ENCODE measurements around the gene APBB3. TPM values are rescaled to one million over a fixed set of nuclear protein-coding genes. Genes with fewer than 3 reads are reported as not detected.
"Not testable (repeated sequence)": the region's sequence is repeated elsewhere in the genome, so short reads cannot be mapped to it uniquely, and the experiment has no call there.

APBB3 gene
- polyA plus RNA-seq, 3 donors, result 4.9 to 211 (median 7.4) TPM

DNA sequence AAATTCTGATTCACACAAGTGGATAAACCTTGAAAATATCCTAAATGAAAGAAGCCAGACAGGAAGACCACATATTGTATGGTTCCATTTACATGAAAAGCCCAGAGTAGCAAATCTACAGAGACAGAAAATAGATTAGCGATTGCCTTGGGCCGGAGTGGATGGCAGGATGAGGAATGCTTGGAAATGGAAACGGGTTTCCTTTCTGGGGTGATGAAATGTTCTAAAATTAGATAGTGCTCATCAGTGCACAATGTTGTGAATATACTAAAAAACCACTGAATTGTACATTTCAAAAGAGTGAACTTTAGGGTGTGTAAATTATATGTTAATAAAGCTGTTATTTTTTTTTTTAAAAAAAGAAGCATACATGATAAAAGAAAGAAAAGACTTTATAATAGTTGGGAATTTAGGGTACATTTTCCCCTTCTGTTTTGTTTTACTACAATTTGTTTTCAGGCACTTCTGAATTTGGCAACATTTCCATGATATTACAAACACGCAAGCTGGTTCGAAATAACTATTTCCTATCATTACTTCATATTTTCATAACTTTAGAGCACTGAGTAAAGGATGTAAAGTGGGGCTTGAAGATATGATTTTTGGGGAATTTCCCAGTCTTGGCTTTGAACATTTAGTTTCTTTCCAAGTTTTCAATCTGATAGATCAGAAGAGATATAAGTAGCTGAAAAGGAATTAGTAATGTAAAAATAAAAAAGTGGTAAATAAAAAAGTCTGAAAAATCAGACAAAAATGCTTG is 24.1 kb upstream of the APBB3 start:
- peak overlapping the region in 1 of 2 donors; percentile 91 for H3K27ac ChIP-seq (ENCODE audit: low read depth in 1 of 2, low read length in 2 of 2)
- no peaks in the 10 kb centered on the region for H3K27me3 ChIP-seq (ENCODE audit: control insufficient read depth in 2 of 2, insufficient read depth in 2 of 2, low read length in 2 of 2)
- peak overlapping the region in 2 of 3 experiments; percentile 4 to 81 for H3K4me3 ChIP-seq (replicated peaks in 1 of 3; ENCODE audit: low read depth in 2 of 3, low read length in 3 of 3)
- peaks cover 0 to 15% of the 10 kb centered on the region in 2 donors for H3K36me3 ChIP-seq (replicated peaks in 1 of 2; ENCODE audit: control insufficient read depth in 1 of 2, insufficient read depth in 2 of 2, low read length in 2 of 2)
- Mint-ChIP-seq H3K4me3 (peak overlapping the region in 1 of 2 donors; percentile 73), H3K4me1 (peaks cover 61% of the 10 kb centered on the region), H3K27ac (peak overlapping the region; percentile 89 to 96 (median 93)), H3K27me3 (ENCODE audit: low read depth in 3 of 3) (peaks cover 0 to 2% (median under 1%) of the 10 kb centered on the region in 3 donors), H3K36me3 (peaks cover 19 to 47% of the 10 kb centered on the region in 2 donors), H3K9me3 (peaks cover 0 to 8% (median 0%) of the 10 kb centered on the region in 7 donors)
- H3K79me2 ChIP-seq (ENCODE audit: insufficient read depth, low read length), result peaks cover 45% of the 10 kb centered on the region
- no peaks in the 10 kb centered on the region for H3K9me3 ChIP-seq (replicated peaks in 1 of 2; ENCODE audit: control insufficient read depth in 1 of 2, insufficient read depth in 1 of 2, low read length in 2 of 2)
- H3K4me1 ChIP-seq (ENCODE audit: control insufficient read depth in 1 of 2, insufficient read depth in 2 of 2, low read length in 2 of 2), result peaks cover 57 to 62% of the 10 kb centered on the region in 2 donors
- intact Hi-C loops (cut with micrococcal nuclease), result no loop called here
- H3K4me2 ChIP-seq (replicated peaks; ENCODE audit: extremely low read depth, low read length, poor library complexity, severe bottlenecking), result peak overlapping the region; percentile 83
- TF ChIP-seq, protein P1, sequence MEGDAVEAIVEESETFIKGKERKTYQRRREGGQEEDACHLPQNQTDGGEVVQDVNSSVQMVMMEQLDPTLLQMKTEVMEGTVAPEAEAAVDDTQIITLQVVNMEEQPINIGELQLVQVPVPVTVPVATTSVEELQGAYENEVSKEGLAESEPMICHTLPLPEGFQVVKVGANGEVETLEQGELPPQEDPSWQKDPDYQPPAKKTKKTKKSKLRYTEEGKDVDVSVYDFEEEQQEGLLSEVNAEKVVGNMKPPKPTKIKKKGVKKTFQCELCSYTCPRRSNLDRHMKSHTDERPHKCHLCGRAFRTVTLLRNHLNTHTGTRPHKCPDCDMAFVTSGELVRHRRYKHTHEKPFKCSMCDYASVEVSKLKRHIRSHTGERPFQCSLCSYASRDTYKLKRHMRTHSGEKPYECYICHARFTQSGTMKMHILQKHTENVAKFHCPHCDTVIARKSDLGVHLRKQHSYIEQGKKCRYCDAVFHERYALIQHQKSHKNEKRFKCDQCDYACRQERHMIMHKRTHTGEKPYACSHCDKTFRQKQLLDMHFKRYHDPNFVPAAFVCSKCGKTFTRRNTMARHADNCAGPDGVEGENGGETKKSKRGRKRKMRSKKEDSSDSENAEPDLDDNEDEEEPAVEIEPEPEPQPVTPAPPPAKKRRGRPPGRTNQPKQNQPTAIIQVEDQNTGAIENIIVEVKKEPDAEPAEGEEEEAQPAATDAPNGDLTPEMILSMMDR (IDR thresholded peaks at IDR 0.05), result no peak
- H4K20me1 ChIP-seq (ENCODE audit: insufficient read depth, low read length), result no peaks in the 10 kb centered on the region
- 20% methylated on average over 1 of the region's 5 CpGs for WGBS (ENCODE audit: insufficient coverage)
- H2AFZ ChIP-seq (ENCODE audit: insufficient read depth, low read depth, low read length, poor library complexity, severe bottlenecking), result no peak overlapping the region
- peak in 2 of 3 donors; percentile 68 to 75 for DNase-seq
- H3K9ac ChIP-seq (ENCODE audit: insufficient read depth, low read length, poor library complexity, severe bottlenecking), result no peak overlapping the region

DNA sequence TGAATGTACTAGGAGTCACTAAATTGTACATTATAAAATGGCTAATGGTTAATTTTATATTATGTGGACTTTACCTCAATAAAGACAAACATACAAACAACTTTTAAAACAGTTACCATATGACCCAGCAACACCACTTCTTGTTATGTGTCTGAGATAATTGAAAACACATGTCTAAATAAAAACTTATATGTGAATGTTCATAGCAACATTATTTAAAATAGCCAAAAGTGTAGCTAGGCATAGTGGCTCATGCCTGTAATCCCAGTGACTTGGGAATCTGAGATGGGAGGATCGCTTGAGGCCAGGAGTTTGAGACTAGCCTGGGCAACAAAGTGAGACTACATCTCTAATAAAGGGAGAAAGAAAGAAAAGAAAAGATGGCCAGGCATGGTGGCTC is 23.1 kb upstream of the APBB3 start:
- Histone ChIP-seq H3K36me3 (replicated peaks in 1 of 2; ENCODE audit: control insufficient read depth in 1 of 2, insufficient read depth in 2 of 2, low read length in 2 of 2) (peaks cover 0 to 25% of the 10 kb centered on the region in 2 donors), H2AFZ (ENCODE audit: insufficient read depth, low read depth, low read length, poor library complexity, severe bottlenecking) (no peak overlapping the region), H4K20me1 (ENCODE audit: insufficient read depth, low read length) (no peaks in the 10 kb centered on the region), H3K4me3 (replicated peaks in 1 of 3; ENCODE audit: low read depth in 2 of 3, low read length in 3 of 3) (no peak overlapping the region), H3K4me2 (replicated peaks; ENCODE audit: extremely low read depth, low read length, poor library complexity, severe bottlenecking) (no peak overlapping the region), H3K9me3 (replicated peaks in 1 of 2; ENCODE audit: control insufficient read depth in 1 of 2, insufficient read depth in 1 of 2, low read length in 2 of 2) (no peaks in the 10 kb centered on the region), H3K79me2 (ENCODE audit: insufficient read depth, low read length) (peaks cover 55% of the 10 kb centered on the region), H3K27me3 (ENCODE audit: control insufficient read depth in 2 of 2, insufficient read depth in 2 of 2, low read length in 2 of 2) (no peaks in the 10 kb centered on the region), H3K4me1 (ENCODE audit: control insufficient read depth in 1 of 2, insufficient read depth in 2 of 2, low read length in 2 of 2) (peaks cover 51 to 56% of the 10 kb centered on the region in 2 donors), H3K27ac (ENCODE audit: low read depth in 1 of 2, low read length in 2 of 2) (no peak overlapping the region), H3K9ac (ENCODE audit: insufficient read depth, low read length, poor library complexity, severe bottlenecking) (no peak overlapping the region)
- Mint-ChIP-seq H3K4me1 (peaks cover 61% of the 10 kb centered on the region), H3K27me3 (ENCODE audit: low read depth in 3 of 3) (peaks cover 0 to 6% (median 1%) of the 10 kb centered on the region in 3 donors), H3K4me3 (no peak overlapping the region), H3K9me3 (peaks cover 0 to 8% (median 0%) of the 10 kb centered on the region in 7 donors), H3K36me3 (peaks cover 25 to 55% of the 10 kb centered on the region in 2 donors), H3K27ac (peak overlapping the region in 6 of 7 donors; percentile 35 to 89 (median 66))
- TF ChIP-seq, protein P1 (IDR thresholded peaks at IDR 0.05), result no peak
- 80% methylated on average over 1 of the region's 1 CpG for WGBS (ENCODE audit: insufficient coverage)
- intact Hi-C loops (cut with micrococcal nuclease), result no loop called here
- DNase-seq, result no peak

DNA sequence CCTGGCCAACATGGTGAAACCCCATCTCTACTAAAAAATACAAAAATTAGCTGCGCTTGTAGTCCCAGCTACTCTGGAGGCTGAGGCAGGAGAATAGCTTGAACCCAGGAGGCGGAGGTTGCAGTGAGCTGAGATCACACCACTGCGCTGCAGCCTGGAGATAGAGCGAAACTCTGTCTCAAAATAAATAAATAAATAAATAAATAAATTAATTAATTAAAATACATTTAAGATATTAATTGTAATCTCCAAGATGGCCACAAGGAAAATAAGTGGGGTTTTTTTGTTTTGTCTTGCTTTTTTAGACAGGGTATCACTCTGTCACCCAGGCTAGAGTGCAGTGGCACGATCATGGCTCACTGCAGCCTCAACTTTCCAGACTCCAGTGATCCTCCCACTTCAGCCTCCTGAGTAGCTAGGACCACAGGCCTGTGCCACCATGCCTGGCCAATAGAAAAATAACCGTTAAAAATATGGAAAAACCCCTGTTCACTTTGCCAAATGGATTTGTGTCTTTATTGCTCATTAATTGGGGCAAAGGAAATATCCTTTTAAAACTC is 14.9 kb upstream of the APBB3 start:
- WGBS (ENCODE audit: insufficient coverage), result 67% methylated on average over 1 of the region's 6 CpGs
- H3K9me3 Mint-ChIP-seq; H4K20me1 ChIP-seq (ENCODE audit: insufficient read depth, low read length); H2AFZ ChIP-seq (ENCODE audit: insufficient read depth, low read depth, low read length, poor library complexity, severe bottlenecking); H3K27me3 ChIP-seq (ENCODE audit: control insufficient read depth in 2 of 2, insufficient read depth in 2 of 2, low read length in 2 of 2); H3K4me3 ChIP-seq (replicated peaks in 1 of 3; ENCODE audit: low read depth in 2 of 3, low read length in 3 of 3); H3K9me3 ChIP-seq (replicated peaks in 1 of 2; ENCODE audit: control insufficient read depth in 1 of 2, insufficient read depth in 1 of 2, low read length in 2 of 2); DNase-seq; H3K27ac Mint-ChIP-seq; H3K4me3 Mint-ChIP-seq; H3K4me2 ChIP-seq (replicated peaks; ENCODE audit: extremely low read depth, low read length, poor library complexity, severe bottlenecking); H3K27ac ChIP-seq (ENCODE audit: low read depth in 1 of 2, low read length in 2 of 2); H3K27me3 Mint-ChIP-seq (ENCODE audit: low read depth in 3 of 3); H3K9ac ChIP-seq (ENCODE audit: insufficient read depth, low read length, poor library complexity, severe bottlenecking): not testable (repeated sequence)
- H3K79me2 ChIP-seq (ENCODE audit: insufficient read depth, low read length), result peaks cover 43% of the 10 kb centered on the region
- intact Hi-C loops (cut with micrococcal nuclease), result loop anchor here in 1 of 2 donors (5.0 kb wide), 1 partner anchor 33 kb away; no protein-coding TSS in a partner anchor
- peaks cover 59 to 84% of the 10 kb centered on the region in 2 donors for H3K36me3 Mint-ChIP-seq
- H3K36me3 ChIP-seq (replicated peaks in 1 of 2; ENCODE audit: control insufficient read depth in 1 of 2, insufficient read depth in 2 of 2, low read length in 2 of 2), result peaks cover 5 to 49% of the 10 kb centered on the region in 2 donors
- peaks cover 52% of the 10 kb centered on the region for H3K4me1 Mint-ChIP-seq
- H3K4me1 ChIP-seq (ENCODE audit: control insufficient read depth in 1 of 2, insufficient read depth in 2 of 2, low read length in 2 of 2), result peaks cover 23 to 48% of the 10 kb centered on the region in 2 donors
